ENCODE measurements around the gene CACNA1G. TPM values are rescaled to one million over a fixed set of nuclear protein-coding genes. Genes with fewer than 3 reads are reported as not detected.

Gene CACNA1G
- total RNA-seq, 1 donor from 2014 or later: 0.27 TPM

GRCh38 chr17:50558941-50559614, 1.4 kb upstream of the CACNA1G start:
- H4K20me1 ChIP-seq (ENCODE audit: insufficient read depth, low read length): peaks cover 15% of the 10 kb centered on the region
- FAIRE-seq (no peak), DNase-seq (ENCODE audit: low read depth) (no peak)
- H3K4me1 ChIP-seq (ENCODE audit: insufficient read depth, low read length): peaks cover 20% of the 10 kb centered on the region
- H3K9me3 ChIP-seq (ENCODE audit: insufficient read depth, low read depth, low read length): no peaks in the 10 kb centered on the region
- H3K27ac Mint-ChIP-seq (ENCODE audit: unreplicated experiment): no peak overlapping the region
- peaks cover 5% of the 10 kb centered on the region for H3K4me1 Mint-ChIP-seq (ENCODE audit: low read depth, unreplicated experiment)
- peaks cover 47% of the 10 kb centered on the region for H3K27me3 Mint-ChIP-seq (ENCODE audit: low read depth, unreplicated experiment)
- no peak overlapping the region for H3K27ac ChIP-seq (ENCODE audit: low read depth, low read length)
- peaks cover 17% of the 10 kb centered on the region for H3K36me3 Mint-ChIP-seq (ENCODE audit: low read depth, unreplicated experiment)
- H3K79me2 ChIP-seq (ENCODE audit: insufficient read depth, low read length): no peaks in the 10 kb centered on the region
- H2AFZ ChIP-seq (ENCODE audit: low read depth, low read length): no peak overlapping the region
- peaks cover 51% of the 10 kb centered on the region for H3K27me3 ChIP-seq (ENCODE audit: insufficient read depth, low read length)
- H3K4me3 ChIP-seq (ENCODE audit: insufficient read depth, low read depth, low read length): no peak overlapping the region
- no peak overlapping the region for H3K9ac ChIP-seq (ENCODE audit: low read length)
- no peak overlapping the region for H3K4me3 Mint-ChIP-seq (ENCODE audit: unreplicated experiment)
- peak overlapping the region; percentile 86 for H3K4me2 ChIP-seq (ENCODE audit: low read length)
- no peaks in the 10 kb centered on the region for H3K36me3 ChIP-seq (ENCODE audit: insufficient read depth, low read length)
- no peaks in the 10 kb centered on the region for H3K9me3 Mint-ChIP-seq (ENCODE audit: unreplicated experiment)
- TF ChIP-seq CTCF (IDR thresholded peaks at IDR 0.05; ENCODE audit: insufficient read depth, low read depth, low read length): no peak
- no peak for TF ChIP-seq EZH2 (IDR thresholded peaks at IDR 0.05; ENCODE audit: insufficient read depth, low read length)

DNA sequence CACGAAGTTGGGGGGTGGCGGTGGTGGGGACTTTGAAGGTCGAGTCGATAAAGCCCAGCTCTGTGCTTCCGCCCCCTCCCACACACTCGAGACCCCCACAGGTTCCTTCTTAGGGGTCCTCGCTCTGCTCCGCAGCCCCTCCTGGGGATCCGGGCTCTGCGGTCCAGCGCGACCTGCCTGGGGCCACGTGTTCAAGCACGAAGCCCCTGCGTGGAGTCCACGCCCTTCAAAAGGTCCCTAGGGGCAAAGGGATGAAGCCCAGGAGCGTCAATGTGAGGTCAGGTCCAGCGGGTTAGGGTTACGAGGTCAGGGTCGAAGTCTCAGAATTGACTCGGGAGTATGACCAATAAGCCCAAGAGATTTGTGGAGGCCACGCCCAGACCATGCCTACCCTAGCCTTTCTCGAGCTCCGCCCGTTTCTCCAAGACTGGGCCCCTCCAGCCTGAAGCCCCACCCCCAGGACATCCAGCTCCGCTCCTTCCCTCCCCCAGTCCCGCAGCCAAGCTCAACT, 786 bp upstream of the CACNA1G start:
- peak overlapping the region; percentile 86 for H3K4me2 ChIP-seq (ENCODE audit: low read length)
- Mint-ChIP-seq H3K27ac (ENCODE audit: unreplicated experiment) (no peak overlapping the region), H3K4me3 (ENCODE audit: unreplicated experiment) (peak overlapping the region; percentile 73), H3K27me3 (ENCODE audit: low read depth, unreplicated experiment) (peaks cover 47% of the 10 kb centered on the region), H3K36me3 (ENCODE audit: low read depth, unreplicated experiment) (peaks cover 15% of the 10 kb centered on the region), H3K9me3 (ENCODE audit: unreplicated experiment) (no peaks in the 10 kb centered on the region), H3K4me1 (ENCODE audit: low read depth, unreplicated experiment) (peaks cover 5% of the 10 kb centered on the region)
- H3K36me3 ChIP-seq (ENCODE audit: insufficient read depth, low read length): no peaks in the 10 kb centered on the region
- TF ChIP-seq CTCF (IDR thresholded peaks at IDR 0.05; ENCODE audit: insufficient read depth, low read depth, low read length): no peak
- TF ChIP-seq EZH2 (IDR thresholded peaks at IDR 0.05; ENCODE audit: insufficient read depth, low read length): peak; percentile 89
- peak; percentile 12 for DNase-seq (ENCODE audit: low read depth)
- H2AFZ ChIP-seq (ENCODE audit: low read depth, low read length): peak overlapping the region; percentile 52
- peaks cover 12% of the 10 kb centered on the region for H4K20me1 ChIP-seq (ENCODE audit: insufficient read depth, low read length)
- no peak for FAIRE-seq
- H3K9ac ChIP-seq (ENCODE audit: low read length): no peak overlapping the region
- H3K27me3 ChIP-seq (ENCODE audit: insufficient read depth, low read length): peaks cover 54% of the 10 kb centered on the region
- peaks cover 20% of the 10 kb centered on the region for H3K4me1 ChIP-seq (ENCODE audit: insufficient read depth, low read length)
- H3K4me3 ChIP-seq (ENCODE audit: insufficient read depth, low read depth, low read length): peak overlapping the region; percentile 42
- H3K79me2 ChIP-seq (ENCODE audit: insufficient read depth, low read length): no peaks in the 10 kb centered on the region
- no peak overlapping the region for H3K27ac ChIP-seq (ENCODE audit: low read depth, low read length)
- no peaks in the 10 kb centered on the region for H3K9me3 ChIP-seq (ENCODE audit: insufficient read depth, low read depth, low read length)
